ENCODE results near the gene NUDT17.
A peak's percentile ranks its signal among the peaks of the same experiment; 100 is the strongest.

The NUDT17 gene

GRCh38 chr1:145857170-145857569, 11.7 kb downstream of the NUDT17 start:
- Histone ChIP-seq H2AFZ (ENCODE audit: low read length) (no peak overlapping the region), H3K4me3 (ENCODE audit: low read length, poor library complexity, severe bottlenecking) (no peak overlapping the region), H3K9me3 (ENCODE audit: insufficient read depth, low read depth, low read length) (no peaks in the 10 kb centered on the region), H3F3A (ENCODE audit: low read depth) (peaks cover 3% of the 10 kb centered on the region; the same call in 1 of the 2 replicates), H3K79me2 (ENCODE audit: insufficient read depth, low read length) (peaks cover 17% of the 10 kb centered on the region), H3K4me2 (ENCODE audit: low read depth, low read length, poor library complexity, severe bottlenecking) (peak overlapping the region; percentile 96), H3K9ac (ENCODE audit: low read depth, low read length, poor library complexity, severe bottlenecking) (peak overlapping the region; percentile 83), H3K27me3 (ENCODE audit: insufficient read depth, low read length, poor library complexity, severe bottlenecking) (no peaks in the 10 kb centered on the region), H3K9me2 (replicated peaks; ENCODE audit: low read depth, low read length) (no peaks in the 10 kb centered on the region), H3K36me3 (ENCODE audit: insufficient read depth, low read length) (peaks cover 38% of the 10 kb centered on the region; the same call in 1 of the 2 replicates), H3K4me1 (ENCODE audit: insufficient read depth, low read length, poor library complexity, severe bottlenecking) (peaks cover 11% of the 10 kb centered on the region), H4K20me1 (ENCODE audit: insufficient read depth, low read length, poor library complexity, severe bottlenecking) (peaks cover 11% of the 10 kb centered on the region)
- TF ChIP-seq, protein P1, sequence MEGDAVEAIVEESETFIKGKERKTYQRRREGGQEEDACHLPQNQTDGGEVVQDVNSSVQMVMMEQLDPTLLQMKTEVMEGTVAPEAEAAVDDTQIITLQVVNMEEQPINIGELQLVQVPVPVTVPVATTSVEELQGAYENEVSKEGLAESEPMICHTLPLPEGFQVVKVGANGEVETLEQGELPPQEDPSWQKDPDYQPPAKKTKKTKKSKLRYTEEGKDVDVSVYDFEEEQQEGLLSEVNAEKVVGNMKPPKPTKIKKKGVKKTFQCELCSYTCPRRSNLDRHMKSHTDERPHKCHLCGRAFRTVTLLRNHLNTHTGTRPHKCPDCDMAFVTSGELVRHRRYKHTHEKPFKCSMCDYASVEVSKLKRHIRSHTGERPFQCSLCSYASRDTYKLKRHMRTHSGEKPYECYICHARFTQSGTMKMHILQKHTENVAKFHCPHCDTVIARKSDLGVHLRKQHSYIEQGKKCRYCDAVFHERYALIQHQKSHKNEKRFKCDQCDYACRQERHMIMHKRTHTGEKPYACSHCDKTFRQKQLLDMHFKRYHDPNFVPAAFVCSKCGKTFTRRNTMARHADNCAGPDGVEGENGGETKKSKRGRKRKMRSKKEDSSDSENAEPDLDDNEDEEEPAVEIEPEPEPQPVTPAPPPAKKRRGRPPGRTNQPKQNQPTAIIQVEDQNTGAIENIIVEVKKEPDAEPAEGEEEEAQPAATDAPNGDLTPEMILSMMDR (conservative IDR thresholded peaks at IDR 0.05; ENCODE audit: low read length) = no peak
- TF ChIP-seq EZH2phosphoT487 (IDR thresholded peaks at IDR 0.05; ENCODE audit: borderline replicate concordance) = no peak

- H3F3A ChIP-seq (ENCODE audit: low read depth) = peaks cover 3% of the 10 kb centered on the region; the same call in 1 of the 2 replicates
- H3K9me2 ChIP-seq (replicated peaks; ENCODE audit: low read depth, low read length) = no peaks in the 10 kb centered on the region
- no peaks in the 10 kb centered on the region for H3K9me3 ChIP-seq (ENCODE audit: insufficient read depth, low read depth, low read length)
- H4K20me1 ChIP-seq (ENCODE audit: insufficient read depth, low read length, poor library complexity, severe bottlenecking) = peaks cover 11% of the 10 kb centered on the region
- H2AFZ ChIP-seq (ENCODE audit: low read length) = peak overlapping the region; percentile 93
- peaks cover 29% of the 10 kb centered on the region; the same call in 1 of the 2 replicates for H3K36me3 ChIP-seq (ENCODE audit: insufficient read depth, low read length)
- peak overlapping the region; percentile 96 for H3K4me2 ChIP-seq (ENCODE audit: low read depth, low read length, poor library complexity, severe bottlenecking)
- H3K4me3 ChIP-seq (ENCODE audit: low read length, poor library complexity, severe bottlenecking) = peak overlapping the region; percentile 87
- peak overlapping the region; percentile 83 for H3K9ac ChIP-seq (ENCODE audit: low read depth, low read length, poor library complexity, severe bottlenecking)
- no peak for TF ChIP-seq EZH2phosphoT487 (IDR thresholded peaks at IDR 0.05; ENCODE audit: borderline replicate concordance)
- TF ChIP-seq, protein P1 (conservative IDR thresholded peaks at IDR 0.05; ENCODE audit: low read length) = no peak
- peaks cover 17% of the 10 kb centered on the region for H3K79me2 ChIP-seq (ENCODE audit: insufficient read depth, low read length)
- H3K4me1 ChIP-seq (ENCODE audit: insufficient read depth, low read length, poor library complexity, severe bottlenecking) = peaks cover 11% of the 10 kb centered on the region
- H3K27me3 ChIP-seq (ENCODE audit: insufficient read depth, low read length, poor library complexity, severe bottlenecking) = no peaks in the 10 kb centered on the region
Measured at GRCh38 chr1:145858238-145858900, 12.9 kb downstream of the NUDT17 start.

GRCh38 chr1:145858901-145859490, 13.6 kb downstream of the NUDT17 start, which contains the start of gene PIAS3:
PIAS3 (minus strand) TSS chr1:145859081; CDS start chr1:145858990, 91 bp downstream.
- Histone ChIP-seq H2AFZ (ENCODE audit: low read length) (peak within 1 kb of the TSS; percentile 93), H3K9me2 (replicated peaks; ENCODE audit: low read depth, low read length) (no peaks in the 10 kb centered on the region), H3K9ac (ENCODE audit: low read depth, low read length, poor library complexity, severe bottlenecking) (peak within 1 kb of the TSS; percentile 83), H3F3A (ENCODE audit: low read depth) (peaks cover 3% of the 10 kb centered on the region; the same call in 1 of the 2 replicates), H3K4me3 (ENCODE audit: low read length, poor library complexity, severe bottlenecking) (peak within 1 kb of the TSS; percentile 87), H3K9me3 (ENCODE audit: insufficient read depth, low read depth, low read length) (no peaks in the 10 kb centered on the region), H3K36me3 (ENCODE audit: insufficient read depth, low read length) (peaks cover 23% of the 10 kb centered on the region; the same call in 1 of the 2 replicates), H3K4me1 (ENCODE audit: insufficient read depth, low read length, poor library complexity, severe bottlenecking) (peaks cover 11% of the 10 kb centered on the region), H3K27me3 (ENCODE audit: insufficient read depth, low read length, poor library complexity, severe bottlenecking) (no peaks in the 10 kb centered on the region), H3K4me2 (ENCODE audit: low read depth, low read length, poor library complexity, severe bottlenecking) (peak within 1 kb of the TSS; percentile 96), H3K79me2 (ENCODE audit: insufficient read depth, low read length) (peaks cover 17% of the 10 kb centered on the region), H4K20me1 (ENCODE audit: insufficient read depth, low read length, poor library complexity, severe bottlenecking) (peaks cover 11% of the 10 kb centered on the region)
- TF ChIP-seq, protein P1 (conservative IDR thresholded peaks at IDR 0.05; ENCODE audit: low read length) = no peak
- no peak for TF ChIP-seq EZH2phosphoT487 (IDR thresholded peaks at IDR 0.05; ENCODE audit: borderline replicate concordance)
